Fibroblast of lung (primary cell): ENCODE measurements around the gene TBCK. TPM values are rescaled to one million over a fixed set of nuclear protein-coding genes. Genes with fewer than 3 reads are reported as not detected.

ENCODE experiments used
- DNase-seq, 2 donors: peaks; one replicate each; pipeline versions ENCODE4 v3.0.0 to v3.0.0-alpha.2; 2010; ENCODE audit warnings: low read depth in 2 of 2
- H2AFZ ChIP-seq: 2 replicates; pipeline ENCODE4 v1.5.1; 2012; ENCODE audit warnings: low read length, control low read depth, inconsistent platforms
- H3K27ac ChIP-seq: 2 replicates; pipeline ENCODE4 v1.5.1; 2011; ENCODE audit warnings: low read length, control low read depth; ENCODE audit not compliant: insufficient read depth
- H3K27me3 ChIP-seq: 2 replicates; pipeline ENCODE4 v1.5.1; 2011; ENCODE audit warnings: mild to moderate bottlenecking, low read length; ENCODE audit not compliant: control insufficient read depth, insufficient read depth
- H3K36me3 ChIP-seq: 2 replicates; pipeline ENCODE4 v1.5.1; 2011; ENCODE audit warnings: low read length; ENCODE audit not compliant: control insufficient read depth, insufficient read depth
- H3K4me1 ChIP-seq: 2 replicates; pipeline ENCODE4 v1.5.1; 2011; ENCODE audit warnings: low read length; ENCODE audit not compliant: control insufficient read depth, insufficient read depth; ENCODE audit errors: extremely low read depth
- H3K4me2 ChIP-seq: 2 replicates; pipeline ENCODE4 v1.5.1; 2011; ENCODE audit warnings: low read length, control low read depth; ENCODE audit not compliant: insufficient read depth; ENCODE audit errors: extremely low read depth
- H3K4me3 ChIP-seq, 4 experiments: fragments of 200-600 bp in 1 of 4; sonication (generic) in 1 of 4; replicated peaks in 1 of 4; 2 replicates each; pipeline ENCODE4 v1.5.1; 2011 to 2016; ENCODE audit warnings: low read length in 4 of 4, low read depth in 3 of 4, mild to moderate bottlenecking in 3 of 4, control low read depth in 2 of 4, inconsistent platforms in 1 of 4, mixed read lengths in 1 of 4; ENCODE audit not compliant: insufficient read depth in 1 of 4; ENCODE audit errors: control extremely low read depth in 1 of 4
- H3K79me2 ChIP-seq: 2 replicates; pipeline ENCODE4 v1.5.1; 2012; ENCODE audit warnings: mild to moderate bottlenecking, low read length, inconsistent platforms; ENCODE audit not compliant: control insufficient read depth, insufficient read depth
- H3K9ac ChIP-seq: 2 replicates; pipeline ENCODE4 v1.5.1; 2011; ENCODE audit warnings: mild to moderate bottlenecking, low read length, control low read depth; ENCODE audit not compliant: insufficient read depth
- H3K9me3 ChIP-seq: 2 replicates; pipeline ENCODE4 v1.5.1; 2012; ENCODE audit warnings: low read depth, low read length; ENCODE audit not compliant: control insufficient read depth, insufficient read depth
- H4K20me1 ChIP-seq: 2 replicates; pipeline ENCODE4 v1.5.1; 2011; ENCODE audit warnings: low read length; ENCODE audit not compliant: control insufficient read depth, insufficient read depth; ENCODE audit errors: extremely low read depth
- CTCF ChIP-seq, 2 donors: IDR thresholded peaks in 1 of 2; conservative IDR thresholded peaks in 1 of 2; 1 replicate in 1 of 2; 2 replicates in 1 of 2; pipeline ENCODE4 v1.5.1; 2011 to 2012; ENCODE audit warnings: low read length in 2 of 2, control low read depth in 1 of 2, inconsistent platforms in 1 of 2, low read depth in 1 of 2, mild to moderate bottlenecking in 1 of 2
- EZH2 ChIP-seq: IDR thresholded peaks from 2 replicates; pipeline ENCODE4 v1.5.1; 2012; ENCODE audit warnings: low read length, control low read depth, mild to moderate bottlenecking; ENCODE audit errors: missing control alignments
- polyA plus RNA-seq, 2 donors: library from polyadenylated mRNA; depleted of rRNA in 1 of 2; stranded (reverse) in 1 of 2; unstranded in 1 of 2; fragments of >200 nt; gene quantifications; 2 replicates each; pipeline ENCODE4 v1.2.1, GENCODE V29; 2011 to 2012; ENCODE audit warnings: missing spikeins in 1 of 2
- total RNA-seq: library from RNA; depleted of rRNA; stranded (reverse); fragments of >200 nt; gene quantifications from 2 replicates; pipeline ENCODE4 v1.2.1, GENCODE V29; 2014

Gene TBCK
- total and polyA plus RNA-seq, 2 donors (not counting 1 experiment from before 2014, with no cell fraction given) = 29.0 to 69.9 TPM

- Histone ChIP-seq H3K4me3 (no peak overlapping the region), H4K20me1 (no peaks in the 10 kb centered on the region), H3K27me3 (no peaks in the 10 kb centered on the region), H3K4me1 (peaks cover 9% of the 10 kb centered on the region), H3K79me2 (no peaks in the 10 kb centered on the region), H3K4me2 (no peak overlapping the region), H3K9me3 (no peaks in the 10 kb centered on the region), H2AFZ (no peak overlapping the region), H3K27ac (no peak overlapping the region), H3K36me3 (no peaks in the 10 kb centered on the region), H3K9ac (no peak overlapping the region)
- DNase-seq = no peak
- TF ChIP-seq CTCF (conservative IDR thresholded peaks at IDR 0.05 in 1 of 2, IDR thresholded peaks at IDR 0.05 in 1 of 2; ENCODE audit: low read depth in 1 of 2, low read length in 2 of 2) = no peak
- TF ChIP-seq EZH2 = no peak
Observed at GRCh38 chr4:106362086-106362825, 46.2 kb upstream of the TBCK start.

- H3K4me2 ChIP-seq = no peak overlapping the region
- no peak overlapping the region for H3K27ac ChIP-seq
- no peak overlapping the region for H3K9ac ChIP-seq
- no peaks in the 10 kb centered on the region for H3K79me2 ChIP-seq
- TF ChIP-seq EZH2 = no peak
- peaks cover 3% of the 10 kb centered on the region for H3K4me1 ChIP-seq
- H4K20me1 ChIP-seq = no peaks in the 10 kb centered on the region
- no peaks in the 10 kb centered on the region for H3K36me3 ChIP-seq
- no peaks in the 10 kb centered on the region for H3K27me3 ChIP-seq
- H3K4me3 ChIP-seq = no peak overlapping the region
- H2AFZ ChIP-seq = no peak overlapping the region
- DNase-seq = peak in 1 of 2 donors; percentile 91
- H3K9me3 ChIP-seq = no peaks in the 10 kb centered on the region
Observed at GRCh38 chr4:106358899-106359298, 42.9 kb upstream of the TBCK start.

GRCh38 chr4:106355193-106355592, 39.2 kb upstream of the TBCK start:
- DNase-seq = no peak
- Histone ChIP-seq H3K36me3 (no peaks in the 10 kb centered on the region), H3K4me2 (peak overlapping the region; percentile 58), H3K27ac (no peak overlapping the region), H3K9me3 (no peaks in the 10 kb centered on the region), H4K20me1 (no peaks in the 10 kb centered on the region), H3K4me1 (peaks cover 3% of the 10 kb centered on the region), H3K9ac (no peak overlapping the region), H3K27me3 (no peaks in the 10 kb centered on the region), H3K79me2 (no peaks in the 10 kb centered on the region), H2AFZ (peak overlapping the region; percentile 29), H3K4me3 (peak overlapping the region in 1 of 4 experiments; percentile 34)
- no peak for TF ChIP-seq CTCF (conservative IDR thresholded peaks at IDR 0.05 in 1 of 2, IDR thresholded peaks at IDR 0.05 in 1 of 2; ENCODE audit: low read depth in 1 of 2, low read length in 2 of 2)
- TF ChIP-seq EZH2 = no peak
